Mesenchymal stem cell (in vitro differentiated cells and primary cell): Measurements from ENCODE around the gene EIF3A.

ENCODE experiments used
- DNase-seq: peaks from one replicate; pipeline ENCODE4 v3.0.0-alpha.2; 2013
- H2AFZ ChIP-seq: one replicate; pipeline ENCODE4 v1.6.1; 2013; ENCODE audit warnings: low read depth, mild to moderate bottlenecking, control low read depth, inconsistent platforms, low read length, moderate library complexity
- H2AK5ac ChIP-seq: 2 replicates; pipeline ENCODE4 v1.6.1; 2013; ENCODE audit warnings: low read length, moderate library complexity, mild to moderate bottlenecking, inconsistent platforms; ENCODE audit not compliant: severe bottlenecking
- H2BK120ac ChIP-seq: one replicate; pipeline ENCODE4 v1.6.1; 2013; ENCODE audit warnings: low read depth, mild to moderate bottlenecking, inconsistent platforms, low read length, moderate library complexity
- H2BK12ac ChIP-seq, 2 experiments: one replicate each; pipeline ENCODE4 v1.6.1; 2013; ENCODE audit warnings: inconsistent platforms in 2 of 2, low read length in 2 of 2, mild to moderate bottlenecking in 2 of 2, moderate library complexity in 2 of 2, control low read depth in 1 of 2
- H2BK15ac ChIP-seq: one replicate; pipeline ENCODE4 v1.6.1; 2013; ENCODE audit warnings: mild to moderate bottlenecking, low read depth, inconsistent platforms; ENCODE audit not compliant: poor library complexity, severe bottlenecking
- H2BK5ac ChIP-seq: 2 replicates; pipeline ENCODE4 v1.6.1; 2013; ENCODE audit warnings: low read depth, mild to moderate bottlenecking, low read length, control low read depth, inconsistent platforms; ENCODE audit not compliant: poor library complexity, severe bottlenecking
- H3K14ac ChIP-seq, 2 experiments: one replicate each; pipeline ENCODE4 v1.6.1; 2013; ENCODE audit warnings: inconsistent platforms in 2 of 2, low read length in 2 of 2, control low read depth in 1 of 2, mild to moderate bottlenecking in 1 of 2, moderate library complexity in 1 of 2
- H3K18ac ChIP-seq, 2 experiments: one replicate each; pipeline ENCODE4 v1.6.1; 2013; ENCODE audit warnings: inconsistent platforms in 2 of 2, low read length in 2 of 2, control low read depth in 1 of 2, low read depth in 1 of 2, mild to moderate bottlenecking in 1 of 2
- H3K23ac ChIP-seq, 2 experiments: one replicate each; pipeline ENCODE4 v1.6.1; 2013; ENCODE audit warnings: inconsistent platforms in 2 of 2, low read length in 2 of 2, mild to moderate bottlenecking in 2 of 2, moderate library complexity in 2 of 2, control low read depth in 1 of 2
- H3K27ac ChIP-seq: 2 replicates; pipeline ENCODE4 v1.5.1; 2013; ENCODE audit warnings: mild to moderate bottlenecking, moderate library complexity, low read length, control low read depth, inconsistent platforms; ENCODE audit not compliant: poor library complexity, severe bottlenecking
- H3K27me3 ChIP-seq, 2 experiments: 2 replicates each; pipeline versions ENCODE4 v1.6.1 to v1.7.0; 2013; ENCODE audit warnings: low read length in 2 of 2, mild to moderate bottlenecking in 2 of 2, moderate library complexity in 2 of 2, control low read depth in 1 of 2, inconsistent platforms in 1 of 2; ENCODE audit not compliant: control insufficient read depth in 1 of 2, insufficient read depth in 1 of 2
- H3K36me3 ChIP-seq, 2 experiments: 2 replicates each; pipeline versions ENCODE4 v1.6.1 to v1.7.0; 2013; ENCODE audit warnings: low read length in 2 of 2, control low read depth in 1 of 2, inconsistent platforms in 1 of 2, low read depth in 1 of 2, mild to moderate bottlenecking in 1 of 2; ENCODE audit not compliant: insufficient read depth in 2 of 2, control insufficient read depth in 1 of 2
- H3K4ac ChIP-seq, 2 experiments: one replicate each; pipeline ENCODE4 v1.6.1; 2013; ENCODE audit warnings: inconsistent platforms in 2 of 2, low read length in 2 of 2, mild to moderate bottlenecking in 2 of 2, moderate library complexity in 2 of 2, control low read depth in 1 of 2, low read depth in 1 of 2
- H3K4me1 ChIP-seq: 2 replicates; pipeline ENCODE4 v1.6.1; 2013; ENCODE audit warnings: low read depth, low read length, control low read depth; ENCODE audit not compliant: control insufficient read depth, insufficient read depth
- H3K4me2 ChIP-seq: 2 replicates; pipeline ENCODE4 v1.6.1; 2013; ENCODE audit warnings: low read length, mild to moderate bottlenecking, inconsistent platforms; ENCODE audit not compliant: poor library complexity, severe bottlenecking
- H3K4me3 ChIP-seq, 2 experiments: 2 replicates each; pipeline versions ENCODE4 v1.5.1 to v1.7.0; 2013; ENCODE audit warnings: low read length in 2 of 2, mild to moderate bottlenecking in 2 of 2, control low read depth in 1 of 2, low read depth in 1 of 2; ENCODE audit not compliant: insufficient read depth in 1 of 2
- H3K79me1 ChIP-seq: replicated peaks from 2 replicates; pipeline ENCODE4 v1.6.1; 2013; ENCODE audit warnings: mild to moderate bottlenecking, control low read depth, low read length, inconsistent platforms; ENCODE audit not compliant: poor library complexity, severe bottlenecking
- H3K9ac ChIP-seq: 2 replicates; pipeline ENCODE4 v1.7.0; 2013; ENCODE audit warnings: mild to moderate bottlenecking, low read length, moderate library complexity
- H3K9me3 ChIP-seq: 2 replicates; pipeline ENCODE4 v1.7.0; 2013; ENCODE audit warnings: mild to moderate bottlenecking, low read length; ENCODE audit not compliant: control insufficient read depth
- H4K8ac ChIP-seq: one replicate; pipeline ENCODE4 v1.6.1; 2013; ENCODE audit warnings: inconsistent platforms, mild to moderate bottlenecking, low read length, moderate library complexity
- H4K91ac ChIP-seq: one replicate; pipeline ENCODE4 v1.6.1; 2013; ENCODE audit warnings: mild to moderate bottlenecking, low read length, inconsistent platforms
- WGBS: methylation state at CpG from one replicate; pipeline ENCODE4 v1.1.7; 2013; ENCODE audit warnings: mixed read lengths; 5-methylcytosine and 5-hydroxymethylcytosine counted together

Gene EIF3A

DNA sequence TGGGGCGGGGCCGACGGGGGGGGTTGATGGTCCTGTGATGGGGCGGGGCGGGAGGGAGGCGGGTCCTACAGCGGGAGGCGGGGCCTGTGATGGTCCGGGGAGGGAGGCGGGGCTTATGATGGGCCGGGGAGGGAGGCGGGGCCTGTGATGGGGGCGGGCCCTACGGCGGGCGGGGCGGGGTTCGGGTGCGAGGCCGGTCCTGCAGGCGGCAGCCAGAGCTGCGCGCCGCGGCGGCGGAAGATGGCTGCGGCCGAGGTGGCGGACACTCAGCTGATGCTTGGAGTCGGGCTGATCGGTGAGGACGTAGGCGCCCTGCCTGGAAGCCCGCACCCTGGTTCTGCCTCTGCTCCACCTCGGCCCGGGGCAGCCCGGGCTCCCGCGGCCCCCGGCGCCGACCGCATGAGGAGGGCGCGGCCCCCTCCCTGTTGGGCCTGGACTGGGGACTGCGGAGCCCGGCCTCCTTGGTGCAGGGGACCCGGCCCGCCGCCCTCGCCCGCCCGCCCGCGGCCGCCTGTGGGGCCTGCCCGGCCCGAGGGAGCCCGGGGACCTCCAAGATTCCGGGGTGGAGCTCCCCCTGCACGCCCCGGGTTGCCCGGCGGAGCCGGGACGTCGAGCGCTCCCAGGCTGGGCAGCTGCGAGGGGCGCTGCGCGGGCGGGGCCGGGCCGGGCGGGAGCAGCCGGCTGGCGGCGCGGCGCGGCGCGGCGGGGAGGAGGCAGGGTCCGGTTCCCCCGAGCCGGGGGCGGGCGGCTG is 23.5 kb upstream of the EIF3A start, which contains the start of gene DENND10:
Gene DENND10 (plus strand): TSS at position 211 of the 751 bp plus-strand sequence. CDS start 30 bp downstream, at position 241.
- Histone ChIP-seq H3K4me3 (peak within 1 kb of the TSS; percentile 88 to 95), H3K14ac (peak within 1 kb of the TSS; percentile 11 to 93), H3K79me1 (peaks cover 12% of the 10 kb centered on the region), H3K36me3 (peaks cover 10 to 19% of the 10 kb centered on the region in 2 experiments), H2AK5ac (peak within 1 kb of the TSS; percentile 66), H2BK15ac (peak within 1 kb of the TSS; percentile 98), H3K4ac (peak within 1 kb of the TSS; percentile 66 to 99), H3K9ac (peak within 1 kb of the TSS; percentile 90), H3K27ac (no peak within 1 kb of the TSS), H3K27me3 (peaks cover 0 to 3% of the 10 kb centered on the region in 2 experiments), H3K4me2 (peak within 1 kb of the TSS; percentile 94), H2BK5ac (peak within 1 kb of the TSS; percentile 51), H2AFZ (peak within 1 kb of the TSS; percentile 94), H2BK12ac (peak within 1 kb of the TSS; percentile 39 to 88), H2BK120ac (peak within 1 kb of the TSS; percentile 85), H4K8ac (peak within 1 kb of the TSS; percentile 82), H3K18ac (peak within 1 kb of the TSS; percentile 92 to 97), H3K9me3 (no peaks in the 10 kb centered on the region), H3K4me1 (peaks cover 11% of the 10 kb centered on the region), H4K91ac (peak within 1 kb of the TSS; percentile 75), H3K23ac (peak within 1 kb of the TSS in 1 of 2 experiments; percentile 81)
- peak; percentile 76 for DNase-seq
- under 1% methylated on average over 43 of the region's 91 CpGs for WGBS

DNA sequence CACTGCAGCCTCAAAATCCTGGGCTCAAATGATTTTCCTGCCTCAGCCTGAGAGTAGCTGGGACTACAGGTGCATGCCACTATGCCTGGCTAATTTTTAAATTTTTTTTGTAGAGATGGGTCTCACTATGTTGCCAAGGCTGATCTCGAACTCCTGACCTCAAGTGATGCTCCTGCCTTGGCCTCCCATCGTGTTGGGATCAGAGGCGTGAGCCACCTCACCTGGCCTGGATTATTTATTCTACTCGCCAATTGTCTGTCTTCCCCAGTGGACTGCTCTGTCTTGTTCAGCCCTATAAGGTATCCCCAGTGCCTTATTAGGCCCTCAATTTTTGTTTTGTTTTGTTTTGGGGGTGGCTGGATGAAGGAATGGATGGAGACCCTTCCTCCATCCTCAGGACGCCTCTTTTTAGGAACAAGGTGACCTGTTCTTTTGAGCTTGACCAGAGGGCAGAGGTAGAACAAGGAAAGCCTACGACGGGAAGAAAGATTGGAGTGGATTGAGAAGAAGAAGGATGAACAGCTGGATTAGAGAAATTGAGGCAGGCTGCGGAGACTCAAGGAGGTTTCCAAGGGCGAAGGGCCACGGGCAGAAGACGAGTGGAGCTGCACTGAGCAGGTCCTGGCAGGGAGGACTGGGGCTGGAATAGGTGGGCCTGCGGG is 22.8 kb upstream of the EIF3A start:
- peak overlapping the region in 1 of 2 experiments; percentile 72 for H3K18ac ChIP-seq
- no peaks in the 10 kb centered on the region for H3K9me3 ChIP-seq
- no peak overlapping the region for H2BK15ac ChIP-seq
- peaks cover 0 to 3% of the 10 kb centered on the region in 2 experiments for H3K27me3 ChIP-seq
- H3K9ac ChIP-seq: no peak overlapping the region
- H2AFZ ChIP-seq: peak overlapping the region; percentile 94
- peak overlapping the region; percentile 27 for H4K8ac ChIP-seq
- no peak overlapping the region for H3K27ac ChIP-seq
- no peak for DNase-seq
- H3K23ac ChIP-seq: no peak overlapping the region
- 52% methylated on average over 10 of the region's 12 CpGs for WGBS
- H4K91ac ChIP-seq: no peak overlapping the region
- H2BK5ac ChIP-seq: peak overlapping the region; percentile 51
- H3K4me2 ChIP-seq: peak overlapping the region; percentile 57
- peaks cover 4 to 12% of the 10 kb centered on the region in 2 experiments for H3K36me3 ChIP-seq
- peak overlapping the region in 1 of 2 experiments; percentile 30 for H3K4ac ChIP-seq
- peaks cover 11% of the 10 kb centered on the region for H3K4me1 ChIP-seq
- no peak overlapping the region for H2BK120ac ChIP-seq
- no peak overlapping the region for H3K14ac ChIP-seq
- H3K4me3 ChIP-seq: no peak overlapping the region
- peaks cover 10% of the 10 kb centered on the region for H3K79me1 ChIP-seq
- peak overlapping the region in 1 of 2 experiments; percentile 64 for H2BK12ac ChIP-seq
- H2AK5ac ChIP-seq: peak overlapping the region; percentile 65

DNA sequence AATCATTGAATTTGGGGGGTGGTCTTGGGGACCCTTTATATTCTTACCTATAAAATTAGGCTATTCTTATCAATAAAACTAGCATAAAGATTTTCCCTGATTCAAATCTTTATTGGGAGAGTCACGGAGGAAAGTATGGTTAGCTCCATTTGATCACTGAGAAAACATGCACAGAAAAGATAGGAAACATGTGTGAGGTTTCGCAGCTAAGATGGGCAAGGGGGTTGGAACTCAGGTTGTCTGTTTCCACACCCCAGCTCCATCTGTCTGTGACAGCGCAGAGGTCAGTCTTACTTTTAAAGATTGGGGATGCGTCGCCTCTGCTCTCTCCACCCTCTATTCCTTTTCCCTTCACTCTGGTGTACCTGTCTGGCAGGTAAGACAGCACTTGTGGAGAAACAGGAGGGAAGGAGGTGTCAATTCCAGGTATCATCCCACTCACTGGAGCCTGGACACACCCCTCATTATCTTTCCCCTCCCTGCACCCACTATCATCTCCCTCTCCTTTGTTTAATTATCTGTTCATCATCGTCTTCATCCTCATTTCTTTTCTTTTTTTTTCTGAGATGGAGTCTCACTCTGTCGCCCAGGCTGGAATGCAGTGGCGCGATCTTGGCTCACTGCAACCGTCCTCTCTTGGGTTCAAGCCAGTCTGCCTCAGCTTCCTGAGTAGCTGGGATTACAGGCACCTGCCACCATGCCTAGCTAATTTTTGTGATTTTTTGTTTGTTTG is 20.9 kb upstream of the EIF3A start:
- Histone ChIP-seq H3K27me3 (peaks cover 0 to 3% of the 10 kb centered on the region in 2 experiments), H3K27ac (no peak overlapping the region), H2BK12ac (no peak overlapping the region), H3K79me1 (peaks cover 5% of the 10 kb centered on the region), H3K23ac (no peak overlapping the region), H3K9ac (no peak overlapping the region), H3K4ac (no peak overlapping the region), H4K91ac (peak overlapping the region; percentile 68), H2AK5ac (no peak overlapping the region), H3K9me3 (no peaks in the 10 kb centered on the region), H3K4me3 (no peak overlapping the region), H3K36me3 (peaks cover 0 to 4% of the 10 kb centered on the region in 2 experiments), H2AFZ (no peak overlapping the region), H4K8ac (no peak overlapping the region), H3K18ac (no peak overlapping the region), H3K14ac (no peak overlapping the region), H2BK120ac (peak overlapping the region; percentile 5), H2BK5ac (no peak overlapping the region), H3K4me1 (peaks cover 11% of the 10 kb centered on the region), H2BK15ac (no peak overlapping the region), H3K4me2 (no peak overlapping the region)
- DNase-seq: no peak
- 89% methylated on average over 10 of the region's 10 CpGs for WGBS
